Activated naive CD4-positive, alpha-beta T cell treated with anti-CD3 and anti-CD28 coated beads, Interleukin-2, amount 10 ng/mL, durations not matched to agents 5 hours and 36 hours (primary cell): ENCODE results near the gene PTGR1. TPM values are rescaled to one million over a fixed set of nuclear protein-coding genes. Genes with fewer than 3 reads are reported as not detected.

ENCODE experiments used
- total RNA-seq, 2 experiments: library from RNA; stranded (reverse); gene quantifications; one replicate each; pipeline ENCODE4 v1.2.3, GENCODE V29; 2021

The PTGR1 gene
- under 1 TPM in 1 of 2 experiments, not detected in 1; 0.39 TPM for total RNA-seq

DNA sequence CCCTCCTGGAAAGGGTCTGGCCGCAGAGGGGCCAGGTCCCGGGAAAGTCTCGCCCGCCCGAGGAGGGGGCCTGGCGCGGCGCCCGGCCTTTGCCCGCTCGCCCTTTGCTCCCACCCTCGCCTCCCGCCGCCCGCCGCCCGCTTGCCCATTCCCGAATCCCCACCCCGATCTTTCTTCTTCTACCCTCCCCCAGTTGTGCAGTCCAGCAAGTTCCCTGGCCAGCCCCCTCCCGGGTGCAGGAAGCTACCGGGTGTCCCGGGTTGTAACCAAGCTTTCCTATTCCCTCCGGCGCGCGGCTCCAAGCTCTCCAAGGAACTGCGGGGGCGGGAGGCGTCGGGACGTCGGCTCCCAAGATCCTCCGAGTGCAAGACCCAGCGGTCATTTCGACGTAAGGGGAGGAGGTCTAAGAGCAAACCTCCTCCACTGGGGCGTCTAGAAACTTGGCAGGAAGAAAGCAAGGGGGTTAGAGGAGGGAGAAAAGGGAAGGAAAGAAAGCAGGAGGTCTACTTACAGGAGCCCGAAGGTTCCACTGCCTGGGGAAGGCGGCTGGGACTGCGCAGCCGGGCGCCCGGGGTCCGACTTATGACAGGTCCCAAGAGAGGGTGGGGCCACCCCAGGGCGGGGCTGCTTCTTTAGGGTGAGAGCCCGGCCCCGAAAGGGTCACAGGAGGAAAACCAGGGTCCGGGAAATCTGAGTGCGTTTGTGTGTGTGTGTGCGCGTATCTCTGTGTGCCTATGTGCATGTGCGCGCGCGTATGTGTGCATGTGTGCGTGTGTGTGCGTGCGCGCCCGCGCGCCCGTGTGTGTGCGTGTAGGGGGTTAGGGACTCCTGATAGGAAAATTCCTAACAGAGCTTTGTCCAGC, at the start of gene PTGR1:
Gene PTGR1 (minus strand): TSS at position 556 of the 863 bp plus-strand sequence. CDS start 2,225 bp downstream, outside the sequence.

DNA sequence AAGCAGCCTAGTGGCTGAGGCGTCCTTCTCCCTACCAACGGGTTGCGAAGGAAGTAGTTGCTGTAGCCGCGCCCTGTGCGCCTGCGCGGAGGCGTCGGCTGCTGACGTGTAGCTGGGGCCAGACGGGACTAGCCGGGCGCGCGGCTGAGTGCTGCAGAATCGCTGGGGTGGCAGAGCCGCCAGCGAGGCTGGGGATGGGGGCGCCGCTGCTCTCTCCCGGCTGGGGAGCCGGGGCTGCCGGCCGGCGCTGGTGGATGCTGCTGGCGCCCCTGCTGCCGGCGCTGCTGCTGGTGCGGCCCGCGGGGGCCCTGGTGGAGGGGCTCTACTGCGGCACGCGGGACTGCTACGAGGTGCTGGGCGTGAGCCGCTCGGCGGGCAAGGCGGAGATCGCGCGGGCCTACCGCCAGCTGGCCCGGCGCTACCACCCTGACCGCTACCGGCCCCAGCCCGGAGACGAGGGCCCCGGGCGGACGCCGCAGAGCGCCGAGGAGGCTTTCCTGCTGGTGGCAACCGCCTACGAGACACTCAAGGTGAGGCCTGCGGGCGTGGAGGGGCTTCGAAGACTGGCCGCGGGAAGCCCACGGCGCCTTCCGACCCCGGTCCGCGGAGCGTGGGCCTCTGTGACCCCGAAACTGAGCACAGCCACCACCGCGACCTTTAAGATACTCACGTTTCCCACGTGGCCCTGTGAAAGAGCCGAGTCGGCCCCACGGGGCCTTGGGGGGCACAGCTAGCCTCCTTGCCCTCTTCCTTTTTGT, 31.9 kb upstream of the PTGR1 start, which contains the start of gene DNAJC25:
Gene DNAJC25 (plus strand): TSS at position 121 of the 758 bp plus-strand sequence. CDS start 74 bp downstream, at position 195.

GRCh38 chr9:111525056-111525977, 74.1 kb downstream of the PTGR1 start, which contains the start of gene ZNF483:
TSS of gene ZNF483 (plus strand) at chr9:111525179. CDS start at chr9:111527396, 2,217 bp downstream.

Other genes starting within 250 kb of the PTGR1 start
- 10 to 100 TPM; 61.6 to 62.7 TPM for gene ECPAS, start 115.3 kb downstream of the PTGR1 start, total RNA-seq
- gene ZNF483, start 74.5 kb downstream of the PTGR1 start, total RNA-seq: 1 to 10 TPM; 2.8 to 3.2 TPM
- 1 to 10 TPM; 3.5 to 3.9 TPM for gene DNAJC25, start 31.7 kb upstream of the PTGR1 start, total RNA-seq
- 10 to 100 TPM; 25.8 to 27.9 TPM for gene GNG10, start 62.0 kb upstream of the PTGR1 start, total RNA-seq
- not detected for gene SHOC1, start 195.3 kb upstream of the PTGR1 start, total RNA-seq